K562 (cell line): ENCODE measurements around the gene AJM1. TPM values are rescaled to one million over a fixed set of nuclear protein-coding genes. Genes with fewer than 3 reads are reported as not detected.

Source experiments
- CTCF ChIP-seq, 3 experiments: IDR thresholded peaks in 2 of 3; conservative IDR thresholded peaks in 1 of 3; 2 replicates each; pipeline ENCODE4 v1.5.1; 2011 to 2012; ENCODE audit warnings: low read length in 3 of 3, mild to moderate bottlenecking in 3 of 3, control low read depth in 2 of 3, improper control_type of control experiment in 1 of 3, inconsistent platforms in 1 of 3, low read depth in 1 of 3, mixed read lengths in 1 of 3, moderate library complexity in 1 of 3; ENCODE audit not compliant: insufficient read depth in 2 of 3
- POLR2G ChIP-seq: fragments of 200-400 bp; formaldehyde crosslinking; IDR thresholded peaks from 2 replicates; pipeline ENCODE4 v1.6.1; 2017; ENCODE audit warnings: low read depth, mild to moderate bottlenecking, antibody characterized with exemption, low read length, moderate library complexity
- SP1 ChIP-seq: sonication (generic); formaldehyde crosslinking; IDR thresholded peaks from 2 replicates; pipeline ENCODE4 v1.8.1; 2022; ENCODE audit warnings: mild to moderate bottlenecking, missing genetic modification reagents
- VEZF1 ChIP-seq: fragments of 200-800 bp; sonication (Bioruptor generic); IDR thresholded peaks from 2 replicates; pipeline ENCODE4 v1.6.1; 2017; ENCODE audit warnings: missing genetic modification characterization, missing compliant biosample characterization
- ZBTB33 ChIP-seq: sonication (generic); formaldehyde crosslinking; IDR thresholded peaks from 2 replicates; pipeline ENCODE4 v1.8.1; 2023; ENCODE audit warnings: mild to moderate bottlenecking, missing genetic modification reagents
- polyA plus RNA-seq, 8 experiments: library from polyadenylated mRNA; depleted of rRNA in 4 of 8; stranded (reverse) in 5 of 8; unstranded in 3 of 8; fragments of >200 nt; fragmentation: Nextera tagmentation in 2 of 8; fragmentation: Illumina TruSeq in 1 of 8; extraction: Ambion mirVana in 2 of 8; extraction: Trizol in 1 of 8; gene quantifications; 2 replicates each; pipeline versions ENCODE4 v1.2.1 to v1.2.3, GENCODE V29; 2011 to 2014; ENCODE audit warnings: inconsistent platforms in 1 of 8, missing spikeins in 1 of 8
- total RNA-seq, 7 experiments: library from RNA; depleted of rRNA in 6 of 7; stranded (reverse); fragments of >200 nt in 6 of 7; fragmentation: Illumina TruSeq in 2 of 7; extraction: Trizol in 2 of 7; gene quantifications; 2 replicates each; pipeline versions ENCODE4 v1.2.1 to v1.2.3, GENCODE V29; 2011 to 2021; ENCODE audit warnings: low replicate concordance in 1 of 7

The AJM1 gene
- total and polyA plus RNA-seq, 9 of the 15 experiments (the other 6 are each of a cell fraction or from before 2014, with no cell fraction given): 0.01 to 3.7 (median 0.65) TPM; not detected in 1

- TF ChIP-seq ZBTB33: peak; percentile 71
- TF ChIP-seq SP1 (CRISPR knock-in tag): peak; percentile 68
- TF ChIP-seq POLR2G: peak; percentile 59
- peak; percentile 31; the same call in 1 of the 2 replicates for TF ChIP-seq VEZF1 (CRISPR knock-in tag)
- peak; percentile 36 to 62 (median 53); a peak in 5 of 6 replicates for TF ChIP-seq CTCF (IDR thresholded peaks at IDR 0.05 in 2 of 3, conservative IDR thresholded peaks at IDR 0.05 in 1 of 3; ENCODE audit: insufficient read depth in 2 of 3, low read depth in 1 of 3, low read length in 3 of 3)
Measured at GRCh38 chr9:136843801-136844740, 1.8 kb downstream of the AJM1 start (continued).
